Stimulated activated CD8-positive, alpha-beta memory T cell treated with anti-CD3 and anti-CD28 coated beads, Interleukin-15, amount 100 ng/mL, for 4 hours (primary cell): Measurements from ENCODE around the gene IFI27L1.

Source experiments
- DNase-seq, 2 donors: peaks; one replicate each; pipeline ENCODE4 v3.0.0-alpha.2; 2020; ENCODE audit warnings: low read depth in 2 of 2

Gene IFI27L1

GRCh38 chr14:94113908-94114588 is 32.9 kb downstream of the IFI27L1 start:
- DNase-seq: no peak

- DNase-seq: no peak
These were observed 33.5 kb downstream of the IFI27L1 start for GRCh38 chr14:94114589-94115057.

- no peak for DNase-seq
These were observed 34.0 kb downstream of the IFI27L1 start for GRCh38 chr14:94115058-94115591.

- DNase-seq: no peak
These were observed 34.5 kb downstream of the IFI27L1 start for GRCh38 chr14:94115631-94116030.

- no peak for DNase-seq
These were observed 35.6 kb downstream of the IFI27L1 start for GRCh38 chr14:94116701-94117100.

GRCh38 chr14:94117856-94118255 is 36.7 kb downstream of the IFI27L1 start:
- DNase-seq: no peak

- DNase-seq: no peak
These were observed 38.0 kb downstream of the IFI27L1 start for GRCh38 chr14:94119071-94119470.

GRCh38 chr14:94120667-94121340 is 39.7 kb downstream of the IFI27L1 start:
- DNase-seq: no peak

- DNase-seq: no peak
These were observed 40.4 kb downstream of the IFI27L1 start for GRCh38 chr14:94121485-94121884.

- no peak for DNase-seq
These were observed 41.3 kb downstream of the IFI27L1 start for GRCh38 chr14:94122438-94122837.

GRCh38 chr14:94123296-94123695 is 42.2 kb downstream of the IFI27L1 start:
- no peak for DNase-seq

- DNase-seq: no peak
These were observed 42.8 kb downstream of the IFI27L1 start for GRCh38 chr14:94123868-94124267.

GRCh38 chr14:94124582-94125377 is 43.7 kb downstream of the IFI27L1 start:
- no peak for DNase-seq

- DNase-seq: no peak
These were observed 44.7 kb downstream of the IFI27L1 start for GRCh38 chr14:94125659-94126418.

GRCh38 chr14:94126419-94126677 is 45.2 kb downstream of the IFI27L1 start:
- no peak for DNase-seq

GRCh38 chr14:94126800-94127199 is 45.7 kb downstream of the IFI27L1 start:
- no peak for DNase-seq

- no peak for DNase-seq
These were observed 46.2 kb downstream of the IFI27L1 start for GRCh38 chr14:94127330-94127729.

GRCh38 chr14:94128216-94128839 is 47.2 kb downstream of the IFI27L1 start:
- DNase-seq: no peak

- peak; percentile 10 to 33 for DNase-seq
These were observed 48.1 kb downstream of the IFI27L1 start, which contains the start of gene IFI27L2 for GRCh38 chr14:94129111-94129757. Gene IFI27L2, minus strand, starts transcription at chr14:94129604. Its CDS starts 40 bp downstream, at chr14:94129564.

GRCh38 chr14:94129758-94130414 is 48.8 kb downstream of the IFI27L1 start:
- DNase-seq: no peak
